Hippocampal formation (tissue), 2 donors: ENCODE measurements around the gene CCDC187.
A peak's percentile ranks its signal among the peaks of the same experiment; 100 is the strongest.
"Not testable (repeated sequence)": the region's sequence is repeated elsewhere in the genome, so short reads cannot be mapped to it uniquely, and the experiment has no call there.

ENCODE experiments used
- DNase-seq, 2 donors: peaks; one replicate each; lab custom pipeline; 2025; lab: John Stamatoyannopoulos, UW

The CCDC187 gene

GRCh38 chr9:136239135-136239982, 64.5 kb downstream of the CCDC187 start:
- DNase-seq = no peak

DNA sequence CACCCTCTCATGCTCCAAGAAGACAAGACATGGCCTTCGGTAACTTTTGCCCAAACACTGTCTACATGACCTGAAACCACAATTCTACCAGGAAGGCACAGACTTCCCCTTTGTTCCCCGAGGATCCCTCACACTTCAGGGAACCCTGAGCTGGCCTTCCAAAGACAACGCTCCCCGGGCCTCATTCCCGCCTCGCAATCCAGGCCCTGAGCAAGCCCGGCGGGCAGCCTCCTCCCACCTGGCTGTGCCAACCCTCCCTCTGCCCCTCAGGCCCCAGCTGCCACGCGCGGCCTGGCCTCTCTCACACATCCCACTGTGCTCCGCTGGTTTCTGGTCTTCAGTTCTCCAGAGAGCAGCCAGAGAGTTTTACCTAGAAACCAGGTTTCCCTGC, 65.6 kb downstream of the CCDC187 start:
- DNase-seq = no peak

GRCh38 chr9:136237486-136238341, 66.2 kb downstream of the CCDC187 start:
- DNase-seq = no peak

DNA sequence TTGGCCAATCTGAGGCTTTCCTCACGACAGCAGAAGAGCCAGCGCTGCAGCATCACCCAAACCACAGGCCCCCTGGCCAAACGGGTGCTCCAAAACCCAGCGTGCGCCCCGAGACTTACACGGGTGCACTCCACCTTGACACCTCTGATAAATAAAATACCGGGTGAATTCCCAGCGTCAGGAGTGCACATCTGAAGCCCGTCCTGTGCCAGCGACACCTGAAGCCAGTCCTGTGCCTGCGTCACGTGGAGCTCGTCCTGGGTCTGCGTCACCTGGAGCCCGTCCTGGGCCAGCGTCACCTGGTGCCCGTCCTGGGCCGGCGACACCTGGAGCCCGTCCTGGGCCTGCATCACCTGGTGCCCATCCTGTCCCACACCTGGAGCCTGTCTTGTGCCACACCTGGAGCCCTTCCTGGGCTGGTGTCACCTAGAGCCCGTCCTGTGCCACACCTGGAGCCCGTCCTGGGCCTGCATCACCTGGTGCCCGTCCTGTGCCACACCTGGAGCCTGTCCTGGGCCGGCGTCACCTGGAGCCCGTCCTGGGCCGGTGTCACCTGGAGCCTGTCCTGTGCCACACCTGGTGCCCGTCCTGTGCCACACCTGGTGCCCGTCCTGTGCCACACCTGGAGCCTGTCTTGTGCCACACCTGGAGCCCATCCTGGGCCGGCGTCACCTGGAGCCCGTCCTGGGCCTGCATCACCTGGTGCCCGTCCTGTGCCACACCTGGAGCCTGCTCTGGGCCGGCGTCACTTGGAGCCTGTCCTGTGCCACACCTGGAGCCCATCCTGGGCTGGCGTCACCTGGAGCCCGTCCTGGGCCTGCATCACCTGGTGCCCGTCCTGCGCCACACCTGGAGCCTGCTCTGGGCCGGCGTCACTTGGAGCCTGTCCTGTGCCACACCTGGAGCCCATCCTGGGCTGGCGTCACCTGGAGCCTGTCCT, 67.2 kb downstream of the CCDC187 start:
- not testable (repeated sequence) for DNase-seq

DNA sequence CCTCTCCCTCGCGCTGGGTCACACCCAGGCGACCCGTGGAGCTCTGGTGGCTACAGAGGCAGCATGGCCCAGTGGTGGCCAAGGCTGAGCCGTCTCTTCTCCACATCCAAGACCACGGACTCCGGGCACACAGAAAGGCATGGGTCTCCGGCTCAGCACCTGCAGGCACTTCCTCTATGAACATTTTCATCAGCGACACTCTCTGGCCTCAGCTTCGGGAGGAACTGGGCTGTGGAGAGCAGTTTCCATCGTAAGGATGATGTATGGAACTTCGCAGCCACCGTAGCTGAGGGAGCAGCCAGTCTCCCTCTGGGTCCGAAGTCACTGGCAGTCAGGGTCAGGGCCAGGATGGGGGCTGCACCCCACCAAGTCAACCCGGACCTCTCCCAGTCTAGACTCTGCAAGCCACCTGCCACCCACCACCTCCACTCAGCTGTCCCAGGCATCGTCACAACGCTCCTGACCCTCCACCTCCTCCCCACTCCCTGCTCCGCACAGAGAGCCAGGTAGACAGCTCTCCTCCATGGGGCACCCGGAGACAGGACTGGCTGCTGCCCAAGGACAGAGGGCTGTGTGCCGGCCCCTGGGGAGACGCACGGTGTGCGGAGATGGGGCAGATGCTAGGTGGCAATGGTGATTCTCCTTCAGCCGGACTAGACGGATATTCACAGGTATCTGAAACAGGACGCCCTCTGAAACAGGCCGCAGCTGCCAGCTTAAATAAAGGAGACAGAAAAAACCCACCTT, 68.0 kb downstream of the CCDC187 start:
- DNase-seq = no peak

- DNase-seq = no peak
These were observed 68.7 kb downstream of the CCDC187 start for GRCh38 chr9:136235171-136235570.

GRCh38 chr9:136234597-136234996, 69.3 kb downstream of the CCDC187 start:
- DNase-seq = no peak

DNA sequence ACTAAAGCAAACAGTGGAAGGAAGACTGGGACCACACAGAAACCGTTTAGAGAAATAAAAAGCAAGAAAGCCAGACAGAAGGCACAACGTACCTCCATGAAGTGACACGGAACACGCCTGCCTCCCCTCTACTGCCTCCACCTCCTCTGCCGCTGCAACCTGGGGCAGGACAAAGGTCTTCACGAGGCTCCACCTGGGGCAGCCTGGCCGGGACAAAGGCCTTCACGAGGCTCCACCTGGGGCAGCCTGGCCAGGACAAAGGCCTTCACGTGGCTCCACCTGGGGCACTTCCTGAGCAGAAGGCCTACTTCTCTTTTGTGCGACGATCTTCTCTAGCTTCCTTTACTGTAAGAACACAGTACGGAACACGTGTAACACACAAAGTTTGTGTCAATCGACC, 70.0 kb downstream of the CCDC187 start:
- DNase-seq = no peak

DNA sequence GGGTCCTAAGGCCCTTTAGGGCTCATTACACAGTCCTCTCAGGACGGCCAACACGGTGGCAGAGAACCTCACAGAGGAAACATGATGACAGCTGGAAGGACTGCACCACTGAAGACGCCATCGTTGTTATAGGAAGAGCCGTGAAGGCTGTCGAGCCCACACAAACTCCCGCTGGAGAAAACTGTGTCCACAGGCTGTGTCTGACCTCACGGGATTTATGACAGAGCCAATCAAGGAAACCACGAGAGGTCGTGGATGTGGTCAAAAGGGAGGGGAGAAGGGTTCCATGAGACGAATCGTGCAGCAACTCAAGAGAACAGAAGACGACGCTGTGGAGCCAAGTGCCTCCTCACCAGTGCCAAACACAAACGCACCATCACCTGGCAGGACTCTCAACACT, 70.5 kb downstream of the CCDC187 start:
- DNase-seq = no peak

DNA sequence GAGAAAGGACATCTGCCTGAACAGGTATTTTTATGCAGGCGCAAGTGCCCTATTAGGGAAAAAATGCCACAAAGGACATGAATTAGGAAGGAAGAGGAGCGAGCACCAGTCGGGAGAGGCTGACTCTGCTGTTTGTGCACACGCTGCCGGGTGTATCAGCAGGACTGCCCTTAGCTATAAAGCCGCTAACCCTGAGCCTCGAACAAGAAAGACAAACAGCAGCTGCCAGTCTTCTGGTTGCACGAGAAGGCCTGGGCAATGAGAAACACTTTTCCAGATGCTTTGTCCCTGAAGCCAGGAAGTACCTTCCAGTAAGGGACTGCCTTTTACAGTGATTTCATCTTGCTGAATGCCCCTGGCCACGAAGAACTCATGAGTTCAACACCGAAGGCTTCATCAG, 70.9 kb downstream of the CCDC187 start:
- no peak for DNase-seq

GRCh38 chr9:136231478-136232297, 72.2 kb downstream of the CCDC187 start:
- DNase-seq = no peak

DNA sequence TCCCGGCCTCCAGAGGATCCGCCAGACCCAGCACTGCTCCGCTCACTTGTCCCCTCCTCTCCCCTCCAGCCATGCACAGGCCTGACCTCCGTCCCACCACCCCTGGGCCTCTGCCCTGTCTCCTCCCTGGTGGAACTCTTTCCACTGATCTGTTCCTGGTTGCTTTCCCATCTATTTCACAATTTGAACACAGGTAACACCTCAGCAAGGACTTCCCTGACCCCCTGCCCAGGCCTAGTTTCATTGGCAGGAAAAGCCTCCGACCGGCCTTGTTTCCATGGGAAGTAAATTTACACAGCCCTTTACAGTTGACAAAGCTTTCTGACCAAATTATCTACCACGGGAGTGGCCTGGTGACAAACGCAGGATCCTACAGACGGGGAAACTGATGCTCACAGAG, 73.1 kb downstream of the CCDC187 start:
- no peak for DNase-seq

DNA sequence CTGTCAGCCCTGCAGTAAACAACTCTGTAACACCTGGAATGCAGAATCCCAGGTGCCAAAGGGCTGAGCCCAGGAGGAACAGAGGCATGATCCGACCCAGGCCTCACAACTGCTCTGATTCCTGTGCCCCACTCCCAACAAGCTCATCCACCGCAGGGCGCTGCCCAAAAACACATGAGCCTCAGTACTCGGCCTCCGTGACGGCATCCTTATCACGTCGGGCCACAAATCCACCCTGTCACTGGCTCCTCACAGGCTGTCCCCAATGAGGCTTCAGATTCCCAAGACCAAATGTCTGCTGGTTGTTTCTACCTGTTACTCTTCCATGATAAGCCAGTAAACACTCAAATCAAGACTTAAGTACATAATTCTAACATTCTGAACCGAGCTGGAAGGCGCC, 73.5 kb downstream of the CCDC187 start:
- DNase-seq = no peak

DNA sequence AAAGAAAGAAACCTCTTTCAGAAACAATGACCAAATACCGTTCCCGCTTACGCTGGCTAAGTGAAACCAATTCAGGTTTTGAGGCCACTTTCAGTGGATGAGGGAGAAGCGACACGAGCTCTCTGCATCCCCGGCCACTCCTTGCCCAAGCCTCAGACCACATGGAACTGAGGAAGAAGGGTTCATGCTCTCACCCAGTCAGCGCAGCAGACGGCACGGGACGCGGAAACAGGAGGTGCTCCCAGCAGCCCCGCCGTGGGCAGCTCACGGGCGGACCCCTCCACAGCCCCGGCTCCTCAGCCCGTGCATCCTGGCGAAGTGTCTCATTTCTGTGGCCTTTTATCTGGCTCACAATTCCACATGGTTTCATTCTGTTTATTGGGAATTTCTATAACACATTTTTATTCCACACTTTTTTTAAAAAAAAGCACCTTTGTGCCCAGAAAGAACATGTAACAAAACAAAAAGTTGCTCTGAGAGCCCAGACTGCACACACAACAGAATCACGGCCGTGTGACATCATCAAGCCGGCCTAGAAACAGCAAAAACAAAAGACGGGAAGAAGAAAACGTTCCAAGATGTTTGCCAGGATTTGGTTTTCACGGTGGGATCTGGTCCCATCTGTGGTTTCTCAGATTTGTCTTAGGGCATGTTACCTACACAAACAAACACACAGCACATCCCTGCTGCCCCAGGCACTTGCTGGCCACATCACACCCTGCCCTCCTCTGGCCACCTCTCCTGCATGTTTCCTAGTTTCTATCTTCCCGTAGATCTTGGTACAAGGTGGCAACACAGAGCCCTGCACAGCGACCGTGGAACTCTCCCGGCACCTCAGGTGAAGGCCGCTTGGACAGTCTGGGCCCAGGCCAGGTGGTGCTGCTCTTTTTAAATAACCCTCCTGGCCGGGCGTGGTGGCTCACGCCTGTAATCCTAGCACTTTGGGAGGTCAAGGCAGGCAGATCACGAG, 74.5 kb downstream of the CCDC187 start:
- DNase-seq = peak in 1 of 2 donors; percentile 33

DNA sequence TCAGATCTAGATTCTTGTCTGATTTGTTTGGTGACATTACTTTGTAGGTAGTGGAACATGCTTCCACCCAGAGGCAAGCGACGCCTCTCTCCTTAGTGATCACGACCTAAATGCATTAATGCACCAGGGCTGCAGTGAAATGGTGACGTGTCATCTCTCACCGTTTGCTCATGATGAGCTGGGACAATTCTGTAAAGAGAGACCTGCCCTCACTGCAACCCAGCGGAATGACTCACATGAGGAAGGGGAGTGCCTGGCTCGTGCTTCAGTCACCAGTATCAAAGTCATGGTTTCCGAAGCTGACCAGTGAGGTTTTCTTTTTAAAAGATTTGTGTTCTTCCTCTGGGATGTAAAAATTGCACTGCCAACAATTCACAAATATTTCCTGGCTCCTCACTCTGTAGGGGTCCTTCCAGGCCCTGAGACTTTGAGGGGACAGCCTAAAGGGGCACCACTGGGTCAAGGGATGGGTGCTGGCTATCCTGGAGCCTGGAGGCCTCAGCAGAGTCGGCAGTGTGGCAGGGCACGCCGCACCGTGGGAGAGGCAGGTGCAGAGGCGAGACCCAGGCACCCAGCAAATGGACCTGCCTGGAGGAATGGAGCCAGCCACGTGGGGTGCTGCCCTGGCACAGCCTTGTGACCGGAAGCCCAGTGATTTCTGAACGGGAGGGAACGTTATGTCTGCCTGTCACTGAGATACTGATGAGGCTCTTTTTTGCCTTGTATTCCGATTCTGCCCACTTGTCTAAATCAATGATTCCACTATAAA, 75.6 kb downstream of the CCDC187 start:
- no peak for DNase-seq

- no peak for DNase-seq
These were observed 77.0 kb downstream of the CCDC187 start for GRCh38 chr9:136226680-136227407.
